ENCODE results near the gene UBL4A. TPM values are rescaled to one million over a fixed set of nuclear protein-coding genes. Genes with fewer than 3 reads are reported as not detected.

The UBL4A gene
- total and polyA plus RNA-seq, 5 donors from 2014 or later = 12.5 to 59.5 (median 55.0) TPM

DNA sequence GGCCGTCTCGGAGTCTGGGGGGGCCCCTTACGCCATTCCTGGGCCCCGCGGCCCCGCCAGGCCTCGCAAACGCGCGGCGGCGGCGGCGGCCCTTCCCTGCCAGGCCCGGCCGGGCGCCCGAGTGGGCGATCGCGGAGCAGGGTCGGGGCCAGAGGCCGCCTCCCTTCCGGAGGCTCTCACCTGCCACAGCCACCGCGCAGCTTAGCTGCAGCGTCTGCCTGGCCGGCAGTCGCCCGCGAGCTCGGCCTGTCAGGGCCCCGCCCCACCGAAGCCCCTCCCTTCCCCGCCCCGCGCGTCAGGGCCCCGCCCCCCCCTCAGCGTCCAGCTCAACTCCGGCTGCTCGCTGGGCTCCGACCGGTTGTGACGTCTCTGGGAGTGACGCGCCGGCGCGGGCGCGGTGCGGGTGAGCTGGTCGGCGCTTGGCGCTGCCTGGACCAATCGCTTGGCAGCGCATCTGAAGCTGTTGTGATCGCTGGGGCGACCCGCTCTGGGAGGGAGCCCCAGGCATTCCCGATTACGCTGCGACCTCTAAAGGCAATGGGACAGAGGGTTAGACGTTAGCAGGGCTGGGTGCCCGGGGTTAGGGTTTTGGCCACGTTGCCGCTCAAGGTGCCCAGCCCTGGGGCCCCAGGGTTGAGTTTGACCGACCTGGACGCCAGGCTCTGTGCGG lies 4.1 kb upstream of the UBL4A start, which contains the start of gene SLC10A3:
Gene SLC10A3 (minus strand): TSS at position 216 of the 670 bp plus-strand sequence. CDS start 1,689 bp downstream, outside the sequence.
- no peaks in the 10 kb centered on the region for H3K36me3 Mint-ChIP-seq
- peak within 1 kb of the TSS; percentile 62 for H3K4me3 ChIP-seq (ENCODE audit: low read depth, low read length)
- peak; percentile 84 to 94 (median 88) for DNase-seq

DNA sequence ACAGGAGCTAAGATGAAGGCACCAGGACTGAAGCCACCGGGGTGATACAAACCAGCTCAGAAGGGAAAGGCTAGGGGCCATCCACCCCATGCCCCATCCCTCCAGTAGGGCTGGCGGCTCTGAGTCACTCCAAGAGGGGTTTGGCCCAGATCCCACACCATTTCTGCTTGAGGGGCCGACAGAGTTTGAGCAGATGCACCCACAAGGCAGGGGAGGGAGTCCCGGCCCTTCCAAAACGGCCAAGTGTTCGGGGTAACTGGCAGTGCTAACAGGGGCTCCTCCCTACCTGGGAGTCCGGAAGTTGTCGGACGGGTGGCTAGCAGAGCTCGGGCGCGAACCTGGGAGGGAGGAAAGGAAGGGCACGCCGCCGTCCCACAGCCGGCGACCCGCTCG lies 3.6 kb upstream of the UBL4A start:
- H3K9me3 ChIP-seq (ENCODE audit: control insufficient read depth in 2 of 2, low read length in 2 of 2) = no peaks in the 10 kb centered on the region
- peak overlapping the region; percentile 62 for H3K4me3 ChIP-seq (ENCODE audit: low read depth, low read length)
- peaks cover 2% of the 10 kb centered on the region for H3K36me3 ChIP-seq (ENCODE audit: control insufficient read depth, insufficient read depth, low read length)
- no peaks in the 10 kb centered on the region for H3K9me3 Mint-ChIP-seq
- H3K27me3 Mint-ChIP-seq = no peaks in the 10 kb centered on the region
- ATAC-seq (ENCODE audit: low read depth in 2 of 2) = peak; percentile 3 to 6
- no peaks in the 10 kb centered on the region for H3K36me3 Mint-ChIP-seq
- no peaks in the 10 kb centered on the region for H3K27me3 ChIP-seq (ENCODE audit: control insufficient read depth, insufficient read depth, low read length)
- H3K4me1 ChIP-seq (ENCODE audit: control insufficient read depth, insufficient read depth, low read length, poor library complexity, severe bottlenecking) = peaks cover 31% of the 10 kb centered on the region
- DNase-seq = peak in 2 of 3 donors; percentile 14 to 62
- H3K4me1 Mint-ChIP-seq = peaks cover 0 to 41% (median 9%) of the 10 kb centered on the region in 4 donors
- peak overlapping the region; percentile 78 to 91 (median 87) for H3K27ac Mint-ChIP-seq
- H3K4me3 Mint-ChIP-seq = peak overlapping the region; percentile 89 to 96 (median 92)
- peak overlapping the region; percentile 84 for H3K27ac ChIP-seq (ENCODE audit: insufficient read depth, low read length, poor library complexity, severe bottlenecking)

More for the DNA sequence above, 4.1 kb upstream of the UBL4A start, which contains the start of gene SLC10A3:
- H3K27ac Mint-ChIP-seq = peak within 1 kb of the TSS; percentile 92 to 97 (median 94)
- H3K27me3 Mint-ChIP-seq = no peaks in the 10 kb centered on the region
- H3K4me1 Mint-ChIP-seq = peaks cover 0 to 37% (median 9%) of the 10 kb centered on the region in 4 donors
- Histone ChIP-seq H3K4me1 (ENCODE audit: control insufficient read depth, insufficient read depth, low read length, poor library complexity, severe bottlenecking) (peaks cover 25% of the 10 kb centered on the region), H3K36me3 (ENCODE audit: control insufficient read depth, insufficient read depth, low read length) (no peaks in the 10 kb centered on the region), H3K9me3 (ENCODE audit: control insufficient read depth in 2 of 2, low read length in 2 of 2) (no peaks in the 10 kb centered on the region), H3K27ac (ENCODE audit: insufficient read depth, low read length, poor library complexity, severe bottlenecking) (peak within 1 kb of the TSS; percentile 84), H3K27me3 (ENCODE audit: control insufficient read depth, insufficient read depth, low read length) (no peaks in the 10 kb centered on the region)
- H3K4me3 Mint-ChIP-seq = peak within 1 kb of the TSS; percentile 89 to 96 (median 92)
- no peaks in the 10 kb centered on the region for H3K9me3 Mint-ChIP-seq
- peak; percentile 79 to 85 for ATAC-seq (ENCODE audit: low read depth in 2 of 2)

DNA sequence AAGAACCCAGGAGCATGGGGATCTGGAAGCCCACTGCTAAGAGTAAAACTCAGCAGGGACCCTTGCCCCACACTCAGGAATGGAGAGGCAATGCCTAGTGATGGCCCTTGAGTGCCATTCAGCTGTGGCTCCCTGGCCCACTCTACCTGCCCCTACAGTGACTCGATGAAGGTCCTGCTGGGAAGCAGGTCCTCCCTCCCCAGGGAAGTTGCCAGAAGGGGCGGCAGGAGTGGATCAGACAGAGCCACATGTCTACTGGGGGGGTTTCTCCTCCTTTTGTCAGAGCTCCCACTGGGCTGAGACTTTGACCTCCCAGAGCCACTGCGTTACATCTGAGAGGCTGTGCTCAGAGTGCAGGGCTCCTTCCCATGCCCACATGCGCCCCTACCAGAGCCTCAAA lies 2.8 kb upstream of the UBL4A start:
- no peaks in the 10 kb centered on the region for H3K9me3 ChIP-seq (ENCODE audit: control insufficient read depth in 2 of 2, low read length in 2 of 2)
- H3K4me3 ChIP-seq (ENCODE audit: low read depth, low read length) = peak overlapping the region; percentile 62
- DNase-seq = no peak
- H3K27me3 ChIP-seq (ENCODE audit: control insufficient read depth, insufficient read depth, low read length) = no peaks in the 10 kb centered on the region
- H3K4me1 Mint-ChIP-seq = peaks cover 0 to 46% (median 9%) of the 10 kb centered on the region in 4 donors
- ATAC-seq (ENCODE audit: low read depth in 2 of 2) = no peak
- peaks cover 36% of the 10 kb centered on the region for H3K4me1 ChIP-seq (ENCODE audit: control insufficient read depth, insufficient read depth, low read length, poor library complexity, severe bottlenecking)
- H3K27me3 Mint-ChIP-seq = no peaks in the 10 kb centered on the region
- H3K4me3 Mint-ChIP-seq = peak overlapping the region; percentile 89 to 96 (median 92)
- peak overlapping the region in 1 of 3 donors; percentile 87 for H3K27ac Mint-ChIP-seq
- H3K27ac ChIP-seq (ENCODE audit: insufficient read depth, low read length, poor library complexity, severe bottlenecking) = no peak overlapping the region
- peaks cover 3% of the 10 kb centered on the region for H3K36me3 ChIP-seq (ENCODE audit: control insufficient read depth, insufficient read depth, low read length)
- H3K9me3 Mint-ChIP-seq = no peaks in the 10 kb centered on the region
- no peaks in the 10 kb centered on the region for H3K36me3 Mint-ChIP-seq

DNA sequence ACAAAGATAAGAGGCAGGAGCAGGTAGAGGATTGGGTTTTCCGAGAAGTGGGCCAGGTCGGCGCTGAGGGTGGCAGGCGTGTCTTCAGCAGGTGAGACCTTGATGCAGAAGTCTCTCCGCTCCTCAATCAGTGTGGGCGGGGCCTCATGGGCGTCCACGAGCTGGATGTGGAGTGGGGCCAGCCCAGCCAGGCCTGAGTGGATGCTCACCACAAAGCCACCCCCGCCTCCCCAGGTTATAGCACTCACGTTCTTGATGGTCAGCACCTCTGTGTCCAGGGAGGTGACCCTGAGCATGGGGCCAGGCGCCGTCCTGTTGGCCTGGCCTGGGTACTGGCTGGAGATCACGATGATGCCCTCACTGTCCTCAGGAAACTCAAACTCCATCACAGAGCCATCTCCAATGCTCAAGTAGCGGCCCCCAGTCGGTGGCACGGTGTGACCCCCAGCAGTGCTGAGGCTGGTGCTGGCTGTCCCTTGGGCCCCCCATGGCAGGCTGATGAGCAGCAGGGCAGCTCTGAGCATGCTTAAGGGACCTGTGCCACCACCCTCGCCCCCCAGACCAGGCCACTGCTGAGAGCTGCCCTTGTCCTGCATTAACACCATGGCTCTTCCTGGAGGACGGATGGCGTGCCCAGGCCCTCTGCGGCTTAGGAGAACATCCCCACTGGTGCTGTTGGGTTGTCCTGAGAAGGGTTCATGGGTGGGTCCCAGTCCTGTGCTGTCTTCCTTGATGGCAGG lies 2.1 kb upstream of the UBL4A start:
- Histone ChIP-seq H3K4me3 (ENCODE audit: low read depth, low read length) (no peak overlapping the region), H3K27ac (ENCODE audit: insufficient read depth, low read length, poor library complexity, severe bottlenecking) (no peak overlapping the region), H3K4me1 (ENCODE audit: control insufficient read depth, insufficient read depth, low read length, poor library complexity, severe bottlenecking) (peaks cover 36% of the 10 kb centered on the region), H3K9me3 (ENCODE audit: control insufficient read depth in 2 of 2, low read length in 2 of 2) (no peaks in the 10 kb centered on the region), H3K36me3 (ENCODE audit: control insufficient read depth, insufficient read depth, low read length) (peaks cover 3% of the 10 kb centered on the region), H3K27me3 (ENCODE audit: control insufficient read depth, insufficient read depth, low read length) (no peaks in the 10 kb centered on the region)
- H3K36me3 Mint-ChIP-seq = no peaks in the 10 kb centered on the region
- ATAC-seq (ENCODE audit: low read depth in 2 of 2) (no peak), DNase-seq (no peak)
- no peaks in the 10 kb centered on the region for H3K9me3 Mint-ChIP-seq
- peak overlapping the region; percentile 21 to 93 (median 86) for H3K4me3 Mint-ChIP-seq
- peaks cover 0 to 49% (median 9%) of the 10 kb centered on the region in 4 donors for H3K4me1 Mint-ChIP-seq
- H3K27me3 Mint-ChIP-seq = no peaks in the 10 kb centered on the region
- H3K27ac Mint-ChIP-seq = peak overlapping the region in 1 of 3 donors; percentile 87

- H3K4me1 Mint-ChIP-seq = peaks cover 0 to 51% (median 9%) of the 10 kb centered on the region in 4 donors
- DNase-seq (no peak), ATAC-seq (ENCODE audit: low read depth in 2 of 2) (no peak)
- H3K4me3 Mint-ChIP-seq = peak overlapping the region in 3 of 4 donors; percentile 79 to 86 (median 82)
- peak overlapping the region in 1 of 3 donors; percentile 26 for H3K27ac Mint-ChIP-seq
- H3K9me3 Mint-ChIP-seq = no peaks in the 10 kb centered on the region
- no peak overlapping the region for H3K27ac ChIP-seq (ENCODE audit: insufficient read depth, low read length, poor library complexity, severe bottlenecking)
- no peak overlapping the region for H3K4me3 ChIP-seq (ENCODE audit: low read depth, low read length)
- peaks cover 36% of the 10 kb centered on the region for H3K4me1 ChIP-seq (ENCODE audit: control insufficient read depth, insufficient read depth, low read length, poor library complexity, severe bottlenecking)
- peaks cover 3% of the 10 kb centered on the region for H3K36me3 ChIP-seq (ENCODE audit: control insufficient read depth, insufficient read depth, low read length)
- no peaks in the 10 kb centered on the region for H3K9me3 ChIP-seq (ENCODE audit: control insufficient read depth in 2 of 2, low read length in 2 of 2)
- H3K27me3 Mint-ChIP-seq = no peaks in the 10 kb centered on the region
- H3K36me3 Mint-ChIP-seq = no peaks in the 10 kb centered on the region
- H3K27me3 ChIP-seq (ENCODE audit: control insufficient read depth, insufficient read depth, low read length) = no peaks in the 10 kb centered on the region
These were observed 1.3 kb upstream of the UBL4A start for GRCh38 chrX:154487518-154488290.

DNA sequence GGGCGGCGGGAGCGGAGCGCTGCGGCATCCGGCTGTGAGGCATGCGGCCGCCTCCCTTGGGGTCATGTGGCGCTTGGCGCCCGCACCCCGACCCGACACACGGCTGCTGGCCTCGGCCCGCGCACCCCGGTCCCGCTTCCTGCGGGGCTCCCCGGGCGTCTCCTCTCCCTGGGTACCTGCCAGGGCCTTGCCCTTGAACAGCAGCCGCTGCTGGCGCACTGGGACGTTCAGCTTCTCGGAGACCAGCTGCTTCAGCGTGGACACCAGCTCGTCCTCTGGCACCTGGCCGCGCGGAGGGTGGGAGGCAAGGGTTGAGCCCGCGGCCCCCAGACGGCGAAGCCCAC lies 391 bp downstream of the UBL4A start:
- Mint-ChIP-seq H3K27ac (no peak overlapping the region), H3K27me3 (no peaks in the 10 kb centered on the region), H3K4me1 (peaks cover 0 to 52% (median 9%) of the 10 kb centered on the region in 4 donors), H3K4me3 (peak overlapping the region in 2 of 4 donors; percentile 29 to 56), H3K9me3 (no peaks in the 10 kb centered on the region), H3K36me3 (no peaks in the 10 kb centered on the region)
- peak; percentile 17 to 54 (median 26) for DNase-seq
- H3K27ac ChIP-seq (ENCODE audit: insufficient read depth, low read length, poor library complexity, severe bottlenecking) = peak overlapping the region; percentile 55
- no peaks in the 10 kb centered on the region for H3K9me3 ChIP-seq (ENCODE audit: control insufficient read depth in 2 of 2, low read length in 2 of 2)
- peak in 1 of 2 donors; percentile 8 for ATAC-seq (ENCODE audit: low read depth in 2 of 2)
- H3K4me3 ChIP-seq (ENCODE audit: low read depth, low read length) = no peak overlapping the region
- H3K27me3 ChIP-seq (ENCODE audit: control insufficient read depth, insufficient read depth, low read length) = no peaks in the 10 kb centered on the region
- H3K4me1 ChIP-seq (ENCODE audit: control insufficient read depth, insufficient read depth, low read length, poor library complexity, severe bottlenecking) = peaks cover 32% of the 10 kb centered on the region
- H3K36me3 ChIP-seq (ENCODE audit: control insufficient read depth, insufficient read depth, low read length) = peaks cover 3% of the 10 kb centered on the region
